Amygdala (tissue), 56 donors: ENCODE data around the gene RNF40.

Experiments used
- DNase-seq, 56 donors: peaks; one replicate each; lab custom pipeline; 2025; lab: John Stamatoyannopoulos, UW

Gene RNF40

GRCh38 chr16:30761928-30762902, at the start of gene RNF40, which contains the start of gene CFAP119:
Gene RNF40, plus strand, starts transcription at chr16:30762322. Its CDS starts 224 bp downstream, at chr16:30762546.
Gene CFAP119, minus strand, starts transcription at chr16:30762062. Its CDS starts 314 bp downstream, at chr16:30761748.
- DNase-seq, result peak; percentile 62 to 99 (median 95)

- DNase-seq, result no peak
Measured at GRCh38 chr16:30715750-30716445, 46.2 kb upstream of the RNF40 start.

DNA sequence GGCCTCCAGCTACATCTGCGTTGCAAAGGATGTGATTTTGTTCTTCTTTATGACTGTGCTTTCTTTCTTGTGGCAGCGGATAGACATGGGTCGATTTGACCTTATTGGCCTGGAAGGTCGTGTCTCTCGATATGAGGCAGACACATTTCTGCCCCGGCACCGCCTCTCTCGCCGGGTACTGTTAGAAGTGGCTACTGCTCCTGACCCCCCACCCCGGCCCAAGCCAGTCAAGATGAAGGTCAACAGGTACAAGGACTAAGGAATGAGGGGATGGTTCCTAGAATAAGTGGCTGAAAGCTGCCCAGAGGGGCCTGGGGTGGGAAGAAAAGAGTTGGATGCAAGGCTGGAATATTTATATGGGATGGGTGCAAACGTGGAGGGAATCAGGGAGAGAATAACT, 42.0 kb upstream of the RNF40 start:
- no peak for DNase-seq

DNA sequence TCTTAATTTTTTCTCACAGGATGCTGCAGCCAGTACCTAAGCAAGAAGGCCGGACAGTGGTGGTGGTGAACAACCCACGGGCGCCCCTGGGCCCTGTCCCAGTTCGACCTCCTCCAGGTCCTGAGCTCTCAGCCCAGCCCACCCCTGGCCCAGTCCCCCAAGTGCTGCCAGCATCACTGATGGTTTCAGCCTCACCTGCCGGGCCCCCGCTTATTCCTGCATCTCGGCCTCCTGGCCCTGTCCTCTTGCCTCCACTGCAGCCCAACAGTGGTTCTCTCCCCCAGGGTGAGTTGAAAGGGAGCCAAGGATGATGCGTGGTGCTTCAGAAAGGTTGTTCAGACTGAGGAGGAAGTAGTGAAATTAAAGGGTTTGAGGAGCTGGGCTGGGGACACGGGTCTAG, 41.4 kb upstream of the RNF40 start:
- no peak for DNase-seq

- DNase-seq, result no peak
Measured at GRCh38 chr16:30721167-30721566, 41.0 kb upstream of the RNF40 start.

DNA sequence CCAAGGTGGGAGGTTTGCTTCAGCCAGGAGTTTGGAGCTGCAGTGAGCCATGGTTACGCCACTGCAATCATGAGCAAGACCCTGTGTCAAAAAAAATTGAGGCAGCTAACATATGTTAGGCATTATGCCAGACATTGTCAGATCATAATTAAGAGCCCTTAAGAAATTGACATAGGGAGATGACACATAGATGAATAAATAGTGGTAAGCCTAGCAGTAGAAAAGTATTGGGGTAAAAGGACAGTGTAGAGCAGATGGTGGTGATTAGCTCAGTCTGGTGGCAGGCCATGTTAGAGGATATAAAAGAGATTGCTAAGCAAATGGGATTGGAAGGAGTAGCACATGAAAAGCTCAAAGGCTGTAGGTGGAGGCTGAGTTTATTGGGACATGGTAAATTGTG, 40.5 kb upstream of the RNF40 start:
- no peak for DNase-seq

DNA sequence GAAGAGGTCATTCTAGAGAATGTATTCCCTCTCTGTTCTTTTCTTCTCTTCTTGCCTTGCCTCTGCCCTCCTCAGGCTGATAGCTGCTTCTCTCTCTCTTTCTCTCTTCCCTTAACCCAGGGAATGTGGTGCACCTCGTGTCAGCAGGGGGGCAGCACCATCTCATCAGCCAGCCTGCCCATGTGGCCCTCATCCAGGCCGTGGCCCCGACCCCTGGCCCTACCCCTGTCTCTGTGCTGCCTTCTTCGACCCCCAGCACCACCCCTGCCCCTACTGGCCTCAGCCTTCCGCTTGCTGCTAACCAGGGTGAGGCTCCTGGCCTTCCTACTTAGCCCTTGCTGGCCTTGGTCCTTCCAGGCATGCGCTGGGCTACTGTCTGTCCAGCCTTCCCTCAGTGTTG, 39.7 kb upstream of the RNF40 start:
- no peak for DNase-seq

DNA sequence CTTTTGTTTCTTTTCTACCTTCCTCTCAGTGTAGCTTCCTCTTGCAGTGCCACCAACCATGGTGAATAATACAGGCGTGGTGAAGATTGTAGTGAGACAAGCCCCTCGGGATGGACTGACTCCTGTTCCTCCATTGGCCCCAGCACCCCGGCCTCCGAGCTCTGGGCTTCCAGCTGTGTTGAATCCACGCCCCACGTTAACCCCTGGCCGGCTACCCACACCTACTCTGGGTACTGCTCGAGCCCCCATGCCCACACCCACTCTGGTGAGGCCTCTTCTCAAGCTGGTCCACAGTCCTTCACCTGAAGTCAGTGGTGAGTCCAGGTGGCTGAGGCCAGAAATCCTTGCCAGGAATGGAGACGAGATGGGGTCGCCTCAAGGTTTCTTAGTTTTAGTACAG, 39.2 kb upstream of the RNF40 start:
- no peak for DNase-seq

DNA sequence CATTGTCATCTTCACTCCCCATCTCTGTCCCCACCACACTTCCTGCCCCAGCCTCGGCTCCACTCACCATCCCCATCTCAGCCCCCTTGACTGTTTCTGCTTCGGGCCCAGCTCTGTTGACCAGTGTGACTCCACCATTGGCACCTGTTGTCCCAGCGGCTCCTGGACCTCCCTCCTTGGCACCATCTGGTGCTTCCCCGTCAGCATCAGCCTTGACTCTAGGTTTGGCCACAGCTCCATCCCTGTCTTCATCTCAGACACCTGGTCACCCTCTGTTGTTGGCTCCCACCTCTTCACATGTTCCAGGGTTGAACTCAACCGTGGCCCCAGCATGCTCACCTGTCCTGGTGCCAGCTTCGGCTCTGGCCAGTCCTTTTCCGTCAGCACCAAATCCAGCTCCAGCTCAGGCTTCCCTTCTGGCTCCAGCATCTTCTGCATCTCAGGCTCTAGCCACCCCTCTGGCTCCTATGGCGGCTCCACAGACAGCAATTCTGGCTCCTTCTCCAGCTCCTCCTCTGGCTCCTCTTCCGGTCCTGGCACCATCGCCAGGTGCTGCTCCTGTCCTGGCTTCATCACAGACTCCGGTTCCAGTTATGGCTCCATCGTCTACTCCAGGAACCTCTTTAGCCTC, 38.3 kb upstream of the RNF40 start:
- no peak for DNase-seq

DNA sequence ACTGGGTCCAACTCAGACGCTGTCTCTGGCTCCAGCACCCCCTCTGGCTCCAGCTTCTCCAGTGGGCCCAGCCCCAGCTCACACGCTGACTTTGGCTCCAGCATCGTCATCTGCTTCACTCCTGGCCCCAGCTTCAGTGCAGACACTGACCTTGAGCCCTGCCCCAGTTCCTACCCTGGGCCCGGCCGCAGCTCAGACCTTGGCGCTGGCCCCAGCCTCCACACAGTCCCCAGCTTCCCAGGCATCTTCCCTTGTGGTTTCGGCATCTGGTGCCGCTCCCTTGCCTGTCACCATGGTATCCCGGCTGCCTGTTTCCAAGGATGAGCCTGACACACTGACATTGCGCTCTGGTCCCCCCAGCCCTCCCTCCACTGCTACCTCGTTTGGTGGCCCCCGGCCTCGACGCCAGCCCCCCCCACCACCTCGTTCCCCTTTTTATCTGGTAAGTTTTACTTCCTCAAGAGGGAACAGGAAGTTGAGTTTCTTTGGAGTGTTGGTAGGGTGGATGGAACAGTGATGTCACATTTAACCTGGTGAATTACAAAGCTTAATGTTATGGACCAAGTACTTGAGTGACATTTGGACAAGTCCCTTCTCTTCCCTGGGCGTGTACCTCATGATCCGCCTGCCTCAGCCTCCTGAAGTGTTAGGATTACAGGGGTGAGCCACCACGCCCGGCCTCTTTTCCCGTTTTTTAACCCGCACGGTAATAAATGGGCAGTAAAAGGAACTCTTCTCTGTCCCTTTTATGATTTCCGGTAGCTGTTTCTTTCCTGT, 37.3 kb upstream of the RNF40 start:
- DNase-seq, result peak in 3 of 56 donors; percentile 9 to 48 (median 41)

- no peak for DNase-seq
Measured at GRCh38 chr16:30725418-30725792, 36.7 kb upstream of the RNF40 start.

DNA sequence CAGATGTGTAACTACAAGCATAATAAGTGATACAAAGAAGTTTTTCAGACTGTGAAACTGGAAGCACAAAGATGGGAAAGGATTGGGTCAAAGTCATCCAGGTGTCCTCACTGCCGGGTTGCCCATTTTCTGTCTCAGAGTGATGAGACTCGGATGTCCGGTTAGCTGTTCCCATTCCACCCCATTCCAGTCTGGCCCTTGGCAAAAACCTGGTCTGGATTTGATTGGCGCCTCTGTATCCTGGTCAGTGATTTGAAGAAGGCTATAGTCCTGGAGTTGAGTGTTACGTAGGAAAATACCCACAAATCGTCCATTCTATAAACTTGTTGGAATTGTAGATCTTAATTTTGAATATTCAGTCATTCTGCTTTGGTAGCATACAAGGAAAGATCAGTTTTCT, 33.8 kb upstream of the RNF40 start:
- no peak for DNase-seq

DNA sequence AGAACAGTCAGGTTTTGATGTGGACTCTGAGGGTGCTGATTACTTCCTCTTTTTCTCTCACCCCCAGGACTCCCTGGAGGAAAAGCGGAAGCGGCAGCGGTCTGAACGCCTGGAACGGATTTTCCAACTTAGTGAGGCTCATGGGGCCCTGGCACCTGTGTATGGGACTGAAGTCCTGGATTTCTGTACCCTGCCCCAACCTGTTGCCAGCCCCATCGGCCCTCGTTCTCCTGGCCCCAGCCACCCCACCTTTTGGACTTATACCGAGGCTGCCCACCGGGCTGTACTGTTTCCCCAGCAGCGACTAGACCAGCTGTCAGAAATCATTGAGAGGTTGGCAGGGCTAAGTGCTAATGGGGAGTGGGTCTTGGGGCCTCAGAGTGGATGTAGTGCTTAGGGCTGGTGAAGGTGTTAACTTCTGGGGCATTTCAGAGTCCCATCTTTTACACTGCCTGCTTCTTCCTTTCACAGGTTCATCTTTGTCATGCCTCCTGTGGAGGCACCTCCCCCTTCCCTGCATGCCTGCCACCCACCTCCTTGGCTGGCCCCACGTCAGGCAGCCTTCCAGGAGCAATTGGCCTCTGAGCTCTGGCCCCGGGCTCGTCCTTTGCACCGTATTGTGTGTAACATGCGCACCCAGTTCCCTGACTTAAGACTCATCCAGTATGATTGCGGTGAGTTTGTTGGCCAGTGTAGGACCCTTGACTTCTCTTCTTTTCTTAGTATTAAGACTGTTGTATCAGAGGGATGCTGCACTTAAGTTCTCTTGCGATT, 33.0 kb upstream of the RNF40 start:
- peak in 3 of 56 donors; percentile 0 to 22 (median 16) for DNase-seq

DNA sequence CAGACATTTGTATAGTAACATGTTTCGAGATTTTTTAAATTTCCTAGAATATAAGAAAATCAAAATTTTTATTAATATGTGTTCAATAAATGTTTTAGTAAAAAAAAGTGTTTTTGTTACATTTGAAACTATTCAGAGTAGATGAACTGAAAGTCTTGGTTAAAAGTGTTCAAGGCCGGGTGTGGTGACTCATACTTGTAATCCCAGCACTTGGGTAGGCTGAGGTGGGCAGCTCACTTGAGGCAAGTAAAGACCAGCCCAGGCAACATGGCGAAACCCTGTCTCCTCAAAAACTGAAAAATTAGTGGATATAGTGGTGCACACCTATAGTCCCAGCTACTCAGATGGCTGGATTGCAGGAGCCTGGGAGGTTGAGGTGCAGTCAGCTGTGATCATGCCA, 30.7 kb upstream of the RNF40 start:
- DNase-seq, result no peak

DNA sequence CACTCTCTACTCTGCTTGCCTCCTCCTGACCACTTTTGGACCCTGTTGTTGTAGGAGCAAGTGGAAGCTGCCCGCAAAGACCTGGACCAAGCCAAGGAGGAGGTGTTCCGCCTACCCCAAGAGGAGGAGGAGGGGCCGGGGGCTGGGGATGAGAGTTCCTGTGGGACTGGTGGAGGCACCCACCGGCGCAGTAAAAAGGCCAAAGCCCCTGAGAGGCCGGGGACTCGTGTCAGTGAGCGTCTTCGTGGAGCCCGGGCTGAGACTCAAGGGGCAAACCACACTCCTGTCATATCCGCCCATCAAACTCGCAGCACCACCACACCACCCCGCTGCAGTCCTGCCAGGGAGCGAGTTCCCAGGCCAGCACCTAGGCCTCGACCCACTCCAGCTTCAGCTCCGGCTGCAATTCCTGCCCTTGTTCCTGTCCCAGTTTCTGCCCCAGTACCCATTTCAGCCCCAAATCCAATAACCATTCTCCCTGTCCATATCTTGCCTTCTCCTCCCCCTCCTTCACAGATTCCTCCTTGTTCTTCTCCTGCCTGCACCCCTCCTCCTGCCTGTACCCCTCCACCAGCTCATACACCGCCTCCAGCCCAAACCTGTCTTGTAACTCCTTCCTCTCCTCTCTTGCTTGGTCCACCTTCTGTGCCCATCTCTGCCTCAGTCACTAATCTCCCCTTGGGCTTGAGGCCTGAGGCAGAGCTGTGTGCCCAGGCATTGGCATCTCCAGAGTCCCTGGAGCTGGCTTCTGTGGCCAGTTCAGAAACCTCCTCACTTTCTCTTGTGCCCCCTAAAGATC, 24.9 kb upstream of the RNF40 start:
- DNase-seq, result no peak

- no peak for DNase-seq
Measured at GRCh38 chr16:30737794-30738648, 24.1 kb upstream of the RNF40 start.
